GOT3 (cell line): ENCODE results near the gene RAB3A.
A peak's percentile ranks its signal among the peaks of the same experiment; 100 is the strongest.

ENCODE experiments used
- DNase-seq: peaks from one replicate; lab custom pipeline; 2025; ENCODE audit warnings: mixed read lengths; lab: John Stamatoyannopoulos, UW

RAB3A gene

DNA sequence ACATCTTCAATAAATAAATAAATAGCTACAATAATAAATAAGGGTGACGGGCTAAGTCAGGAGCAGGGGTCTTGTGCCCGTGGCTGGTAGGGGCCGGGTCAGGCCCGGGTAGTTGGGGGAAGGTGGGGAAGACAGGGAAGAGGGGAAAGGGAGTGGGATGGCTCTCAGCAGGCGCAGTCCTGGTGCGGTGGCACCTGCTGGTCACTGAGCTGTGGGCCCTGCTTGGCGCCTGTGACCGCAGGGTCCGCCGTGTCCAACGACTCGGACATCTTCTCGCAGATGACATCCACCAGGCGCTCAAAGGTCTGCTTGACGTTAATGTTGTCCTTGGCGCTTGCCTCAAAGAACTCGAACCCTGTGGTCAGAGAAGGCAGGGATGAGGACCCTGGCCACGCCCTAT lies 6.5 kb downstream of the RAB3A start:
- DNase-seq, result no peak

DNA sequence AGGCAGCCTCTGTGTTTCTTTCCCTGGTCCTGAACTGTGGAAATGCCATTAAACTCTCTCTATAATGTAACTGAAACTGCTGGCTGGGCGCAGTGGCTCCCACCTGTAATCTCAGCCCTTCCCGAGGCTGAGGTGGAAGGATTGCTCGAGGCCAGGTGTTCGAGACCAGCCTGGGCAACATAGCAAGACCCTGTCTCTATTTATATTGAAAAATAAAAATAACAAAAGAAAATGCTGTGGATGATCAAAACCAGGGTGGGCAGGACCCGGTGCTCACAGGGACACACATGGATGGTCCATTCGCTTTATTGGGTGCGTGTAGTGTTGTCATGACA lies 7.4 kb downstream of the RAB3A start:
- DNase-seq, result no peak

DNA sequence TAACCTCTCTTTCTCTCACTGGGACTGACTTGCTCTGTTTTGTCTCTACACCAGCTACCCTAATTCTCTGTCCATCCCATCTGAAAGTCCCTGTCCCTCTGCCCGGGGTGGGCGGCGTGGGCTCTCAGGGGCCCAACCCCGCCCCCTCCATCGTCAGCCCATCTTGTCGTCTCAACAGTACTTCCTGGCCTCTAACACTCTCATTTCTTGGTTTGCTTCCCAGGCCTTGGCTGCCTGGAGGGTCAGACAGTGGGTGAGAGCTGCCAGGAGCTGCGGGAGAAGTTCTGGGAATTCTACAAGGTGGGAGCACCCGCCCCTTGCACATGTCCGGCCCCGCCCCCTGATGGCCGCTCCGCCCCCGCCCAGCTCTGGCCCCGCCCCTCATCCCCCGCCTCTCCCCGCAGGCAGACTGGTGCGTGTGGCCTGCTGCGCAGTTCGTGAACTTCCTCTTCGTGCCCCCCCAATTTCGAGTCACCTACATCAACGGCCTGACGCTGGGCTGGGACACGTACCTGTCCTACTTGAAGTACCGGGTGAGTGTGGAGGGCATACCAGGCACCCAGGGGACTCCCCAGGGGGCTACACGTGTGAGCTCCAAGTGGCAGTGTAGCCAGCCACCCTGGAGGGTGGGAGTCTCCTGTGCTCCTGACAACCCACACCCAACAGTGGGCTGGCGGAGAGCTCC lies 9.1 kb downstream of the RAB3A start:
- DNase-seq, result no peak

DNA sequence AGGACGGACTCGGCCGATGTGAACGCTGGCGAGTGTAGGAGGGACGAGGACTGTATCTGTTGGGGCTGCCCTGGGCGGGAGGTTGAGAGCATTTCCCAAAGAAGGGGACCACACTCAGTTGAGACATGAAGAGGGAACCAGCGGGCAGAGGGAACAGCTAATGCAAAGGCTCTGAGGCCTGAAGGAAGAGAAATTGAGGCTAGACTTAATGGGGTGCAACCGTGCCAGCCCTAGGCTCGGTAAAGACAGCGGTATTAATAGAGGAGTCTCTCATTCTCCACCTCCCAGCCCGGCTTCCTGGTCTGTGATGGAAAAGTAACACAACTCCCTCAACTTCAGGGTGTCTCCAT lies 9.7 kb downstream of the RAB3A start:
- DNase-seq, result no peak

DNA sequence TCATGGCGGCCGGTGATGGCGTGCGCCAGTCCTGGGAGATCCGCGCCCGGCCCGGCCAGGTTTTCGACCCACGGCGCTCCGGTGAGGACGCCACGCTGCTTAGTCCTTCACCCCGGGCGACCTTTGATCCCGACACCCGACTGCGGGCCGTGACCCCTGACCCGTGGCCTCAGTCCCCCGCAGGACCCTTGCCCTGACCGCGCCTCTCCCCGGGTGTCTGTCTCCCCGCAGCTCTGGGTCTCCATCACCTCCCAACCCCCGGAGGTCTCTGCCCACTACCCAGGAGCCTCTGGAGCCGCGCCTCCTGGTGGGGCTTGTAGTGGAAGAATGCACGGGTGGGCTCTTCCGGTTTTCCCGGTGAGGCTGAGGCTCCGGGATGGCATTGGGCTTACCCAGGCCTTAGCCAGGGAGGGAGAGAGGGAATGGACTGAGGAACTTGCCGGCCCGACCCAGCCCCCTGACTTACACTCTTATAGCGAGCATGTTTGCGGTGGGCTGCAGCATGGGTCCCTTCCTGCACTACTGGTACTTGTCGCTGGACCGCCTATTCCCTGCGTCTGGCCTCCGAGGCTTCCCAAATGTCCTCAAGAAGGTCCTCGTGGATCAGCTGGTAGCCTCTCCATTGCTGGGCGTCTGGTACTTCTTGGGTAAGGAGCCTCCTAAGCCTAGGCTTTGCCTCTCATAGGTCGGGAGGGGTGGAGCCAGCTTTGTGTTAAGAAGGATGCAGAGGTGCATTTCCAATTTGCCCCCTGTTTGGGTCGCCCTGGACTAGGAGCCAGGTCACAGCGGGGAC lies 10.3 kb downstream of the RAB3A start:
- no peak for DNase-seq

DNA sequence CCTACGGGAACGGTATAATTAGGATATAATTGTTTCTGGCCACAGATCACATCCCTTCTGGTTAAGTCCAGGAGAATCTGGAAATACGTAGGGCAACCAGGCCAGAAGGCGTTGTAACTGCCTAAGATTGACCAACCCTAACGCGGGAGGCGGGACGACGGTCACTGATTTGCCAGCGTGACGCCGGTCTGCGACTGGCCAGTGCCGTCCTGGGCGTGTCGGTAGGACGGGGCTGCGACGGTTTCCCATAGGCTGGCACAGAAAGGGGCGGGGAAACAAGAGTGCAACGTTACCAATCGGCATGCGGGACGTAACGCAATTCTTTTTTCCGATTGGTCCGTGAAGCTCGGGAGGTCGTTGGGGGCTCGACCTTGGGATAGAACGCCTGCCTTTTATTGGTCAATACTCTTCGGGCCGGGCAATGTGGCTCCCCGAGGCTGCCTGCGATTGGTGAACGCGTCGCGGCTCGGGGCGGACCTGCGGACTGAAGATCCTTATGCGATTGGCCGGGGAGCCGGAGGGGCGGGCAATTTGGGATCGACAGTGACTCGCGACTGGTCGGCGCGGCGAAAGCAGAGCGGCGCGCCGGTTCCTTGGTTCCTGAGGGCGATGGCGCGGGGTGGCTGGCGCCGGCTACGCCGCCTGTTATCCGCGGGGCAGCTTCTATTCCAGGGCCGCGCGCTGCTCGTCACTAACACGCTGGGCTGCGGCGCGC lies 11.0 kb downstream of the RAB3A start, which contains the start of gene MPV17L2:
Gene MPV17L2, plus strand, starts transcription at position 546 of the 715 bp plus-strand sequence. Its CDS starts 64 bp downstream, at position 610.
- peak; percentile 98 for DNase-seq

DNA sequence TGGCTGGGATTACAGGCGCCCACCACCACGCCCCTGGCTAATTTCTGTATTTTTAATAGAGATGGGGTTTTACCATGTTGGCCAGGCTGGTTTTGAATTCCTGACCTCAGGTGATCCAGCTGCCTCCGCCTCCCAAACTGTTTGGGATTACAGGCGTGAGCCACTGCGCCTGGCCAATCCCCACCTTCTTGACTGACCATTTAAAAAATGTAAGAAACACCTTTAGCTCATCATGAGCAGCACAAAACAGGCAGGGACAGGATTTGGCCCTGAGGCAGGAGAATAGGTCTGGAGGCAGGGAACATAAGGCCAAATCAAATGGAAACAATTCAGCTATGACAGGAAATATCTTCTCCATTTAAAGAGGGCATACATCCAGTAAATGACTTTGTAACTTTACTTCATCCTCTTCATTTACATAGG lies 12.2 kb downstream of the RAB3A start:
- no peak for DNase-seq

DNA sequence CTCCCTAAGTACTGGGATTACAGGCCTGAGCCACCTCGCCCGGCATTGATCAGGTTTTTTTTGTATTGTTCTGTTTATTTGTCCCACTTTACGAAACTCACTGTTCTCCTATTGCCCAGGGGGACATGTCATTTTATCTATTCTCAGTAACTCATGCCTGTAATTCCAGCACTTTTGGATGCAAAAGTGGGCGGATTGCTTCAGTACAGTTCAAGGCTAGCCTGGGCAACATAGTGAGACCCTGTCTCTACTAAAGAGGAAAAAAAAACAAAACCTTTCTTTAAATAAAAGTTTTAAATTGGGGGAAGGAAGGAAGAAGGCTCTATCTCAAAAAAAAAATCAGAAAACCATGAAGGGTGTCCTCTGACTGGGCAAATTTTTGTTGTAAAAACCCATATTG lies 13.6 kb downstream of the RAB3A start:
- no peak for DNase-seq

DNA sequence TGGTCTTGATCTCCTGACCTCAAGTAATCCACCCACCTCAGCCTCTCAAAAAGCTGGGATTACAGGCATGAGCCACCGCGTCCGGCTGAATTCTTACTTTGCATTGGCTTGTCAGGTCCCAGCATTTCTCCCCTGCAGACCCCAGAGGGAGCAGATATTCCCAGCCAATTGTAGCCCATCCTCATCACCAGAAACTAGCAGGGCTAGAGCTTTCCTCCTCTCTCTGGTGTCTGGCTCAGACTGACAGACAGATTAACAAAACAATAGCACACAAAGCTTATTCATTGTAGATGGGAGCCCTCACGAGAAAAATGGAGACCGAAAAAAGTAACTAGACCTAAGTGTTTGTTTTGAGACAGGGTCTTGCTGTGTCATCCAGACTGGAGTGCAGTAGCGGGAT lies 18.3 kb downstream of the RAB3A start:
- no peak for DNase-seq

DNA sequence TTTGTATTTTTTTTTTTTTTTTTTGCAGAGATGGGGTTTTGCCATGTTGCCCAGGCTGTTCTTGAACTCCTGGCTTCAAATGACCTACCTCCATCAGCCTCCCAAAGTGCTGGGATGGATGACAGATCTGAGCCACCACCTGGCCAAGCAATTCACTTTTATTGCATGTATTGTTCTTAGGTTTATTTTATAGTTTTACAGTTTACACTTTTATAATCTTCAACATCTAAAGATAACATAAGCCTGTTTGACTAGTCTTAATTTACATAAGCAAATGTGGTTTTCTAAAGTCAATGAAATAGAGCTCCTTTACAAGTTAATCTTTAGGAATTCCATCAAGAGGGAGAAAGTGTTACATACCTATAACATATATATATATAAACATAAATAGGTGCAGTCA lies 20.3 kb downstream of the RAB3A start:
- no peak for DNase-seq

DNA sequence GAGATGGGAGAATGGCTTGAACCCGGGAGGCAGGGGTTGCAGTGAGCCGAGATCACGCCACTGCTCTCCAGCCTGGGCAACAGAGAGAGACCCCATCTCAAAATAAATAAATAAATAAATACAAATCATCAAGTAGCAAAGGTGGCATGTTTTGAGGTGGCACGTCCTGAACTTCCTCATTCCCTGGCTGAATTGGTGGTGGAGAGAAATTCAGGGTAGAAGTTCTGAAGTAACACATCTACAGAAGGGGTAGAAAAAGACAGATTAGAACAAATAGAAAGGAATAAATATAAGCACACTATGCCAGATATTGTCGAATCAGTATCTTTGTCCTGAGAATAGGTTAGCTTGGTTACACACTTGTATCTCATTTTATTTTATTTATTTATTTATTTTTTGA lies 23.9 kb downstream of the RAB3A start:
- no peak for DNase-seq

DNA sequence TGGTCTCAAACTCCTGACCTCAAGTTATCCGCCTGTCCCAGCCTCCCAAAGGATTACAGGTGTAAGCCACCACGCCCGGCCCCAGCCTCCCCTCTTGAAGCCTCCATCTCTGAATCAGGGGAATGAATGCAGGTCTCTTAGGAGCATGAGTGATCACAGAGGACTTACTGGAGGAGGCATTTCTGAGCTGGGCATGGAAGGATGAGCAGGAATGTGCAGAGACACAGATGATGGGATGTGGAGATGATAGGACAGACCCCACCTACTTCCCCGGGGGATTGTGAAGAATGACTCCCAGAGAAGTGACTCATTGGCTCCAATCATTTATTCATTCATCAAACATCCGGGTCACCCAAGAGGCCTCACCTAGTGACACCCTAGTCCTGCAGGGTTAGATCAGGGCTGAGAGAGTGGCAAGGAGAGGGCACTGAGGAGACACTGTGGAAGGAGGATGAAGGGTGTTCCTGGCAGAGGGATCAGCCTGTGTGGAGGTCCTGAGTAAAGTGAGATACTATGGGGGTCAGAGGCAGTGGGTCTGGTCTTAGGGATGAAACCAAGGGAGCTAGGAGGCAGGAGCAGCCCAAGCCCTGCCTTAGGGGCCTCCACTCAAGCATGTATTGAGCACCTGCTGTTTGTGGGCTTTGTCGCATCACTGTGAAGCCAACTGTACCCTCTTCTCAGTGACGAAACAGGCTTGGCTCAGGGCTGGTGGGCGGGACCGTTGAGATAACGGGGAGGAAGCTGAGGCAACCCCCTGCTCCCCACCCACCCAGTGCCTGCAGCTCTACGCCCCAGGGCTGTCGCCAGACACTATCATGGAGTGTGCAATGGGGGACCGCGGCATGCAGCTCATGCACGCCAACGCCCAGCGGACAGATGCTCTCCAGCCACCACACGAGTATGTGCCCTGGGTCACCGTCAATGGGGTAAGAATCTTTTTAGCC lies 27.2 kb downstream of the RAB3A start:
- DNase-seq, result no peak

DNA sequence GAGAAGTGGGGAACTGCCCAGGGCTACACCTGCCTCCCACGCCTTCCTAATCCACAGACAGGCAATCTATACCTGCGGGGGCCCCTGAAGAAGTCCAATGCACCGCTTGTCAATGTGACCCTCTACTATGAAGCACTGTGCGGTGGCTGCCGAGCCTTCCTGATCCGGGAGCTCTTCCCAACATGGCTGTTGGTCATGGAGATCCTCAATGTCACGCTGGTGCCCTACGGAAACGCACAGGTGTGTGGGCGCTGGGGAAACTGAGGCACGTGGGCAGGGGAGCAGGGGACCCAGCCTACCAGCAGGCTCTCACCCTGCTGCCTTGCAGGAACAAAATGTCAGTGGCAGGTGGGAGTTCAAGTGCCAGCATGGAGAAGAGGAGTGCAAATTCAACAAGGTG lies 28.9 kb downstream of the RAB3A start:
- no peak for DNase-seq

DNA sequence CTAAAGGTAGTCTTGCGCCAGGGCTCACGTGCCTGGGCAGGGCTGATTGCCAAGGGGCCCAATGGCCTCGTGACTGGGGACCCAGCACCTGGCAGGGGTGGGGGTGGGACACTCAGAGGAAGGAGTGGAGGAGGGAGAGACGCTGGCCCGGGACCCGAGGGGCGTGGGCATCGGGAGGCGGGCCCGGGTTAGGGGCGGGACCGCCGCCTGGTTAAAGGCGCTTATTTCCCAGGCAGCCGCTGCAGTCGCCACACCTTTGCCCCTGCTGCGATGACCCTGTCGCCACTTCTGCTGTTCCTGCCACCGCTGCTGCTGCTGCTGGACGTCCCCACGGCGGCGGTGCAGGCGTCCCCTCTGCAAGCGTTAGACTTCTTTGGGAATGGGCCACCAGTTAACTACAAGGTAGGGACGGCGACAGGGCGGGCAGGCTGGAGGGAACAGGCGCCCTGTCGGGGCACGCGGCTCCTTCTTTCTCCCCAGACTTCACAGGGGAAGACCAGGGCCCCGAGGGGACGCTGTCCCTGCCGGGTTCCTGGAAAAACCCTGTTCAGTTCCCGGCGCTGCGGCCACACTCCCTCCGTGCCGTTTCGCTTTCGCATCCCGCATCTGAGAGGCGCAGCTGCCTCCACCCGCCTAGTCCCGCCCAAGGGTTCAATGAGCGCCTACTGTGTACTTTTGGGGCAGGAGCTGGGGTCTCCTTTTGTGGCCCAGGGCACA lies 30.1 kb downstream of the RAB3A start, which contains the start of gene IFI30:
Gene IFI30, plus strand, starts transcription at position 242 of the 717 bp plus-strand sequence. Its CDS starts 29 bp downstream, at position 271.
- no peak for DNase-seq

DNA sequence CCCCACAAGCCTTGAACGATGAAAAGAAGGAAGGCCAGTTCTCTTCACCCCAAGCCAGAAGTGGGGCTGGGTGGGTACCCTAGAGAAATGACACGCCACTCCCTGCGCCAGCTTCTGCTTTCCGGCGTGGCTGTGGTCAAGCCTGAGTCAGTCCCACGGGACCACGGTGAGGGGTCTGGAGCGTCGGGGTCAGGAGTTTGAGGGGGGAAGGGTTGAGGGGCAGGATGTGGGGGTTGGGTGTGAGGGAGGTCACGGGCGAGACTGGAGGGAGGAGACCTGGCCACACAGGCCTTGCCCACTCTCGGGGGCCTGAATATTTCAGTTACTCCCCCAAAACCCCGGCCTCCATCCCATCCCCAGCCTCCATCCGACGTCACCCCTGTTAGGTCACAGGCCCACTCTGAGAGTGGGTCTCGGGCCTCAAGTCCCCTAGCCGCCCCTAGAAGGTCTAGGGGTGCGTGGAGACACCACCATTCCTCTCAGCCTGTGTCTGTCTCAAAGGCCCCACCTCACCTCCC lies 30.7 kb downstream of the RAB3A start:
- DNase-seq, result no peak

DNA sequence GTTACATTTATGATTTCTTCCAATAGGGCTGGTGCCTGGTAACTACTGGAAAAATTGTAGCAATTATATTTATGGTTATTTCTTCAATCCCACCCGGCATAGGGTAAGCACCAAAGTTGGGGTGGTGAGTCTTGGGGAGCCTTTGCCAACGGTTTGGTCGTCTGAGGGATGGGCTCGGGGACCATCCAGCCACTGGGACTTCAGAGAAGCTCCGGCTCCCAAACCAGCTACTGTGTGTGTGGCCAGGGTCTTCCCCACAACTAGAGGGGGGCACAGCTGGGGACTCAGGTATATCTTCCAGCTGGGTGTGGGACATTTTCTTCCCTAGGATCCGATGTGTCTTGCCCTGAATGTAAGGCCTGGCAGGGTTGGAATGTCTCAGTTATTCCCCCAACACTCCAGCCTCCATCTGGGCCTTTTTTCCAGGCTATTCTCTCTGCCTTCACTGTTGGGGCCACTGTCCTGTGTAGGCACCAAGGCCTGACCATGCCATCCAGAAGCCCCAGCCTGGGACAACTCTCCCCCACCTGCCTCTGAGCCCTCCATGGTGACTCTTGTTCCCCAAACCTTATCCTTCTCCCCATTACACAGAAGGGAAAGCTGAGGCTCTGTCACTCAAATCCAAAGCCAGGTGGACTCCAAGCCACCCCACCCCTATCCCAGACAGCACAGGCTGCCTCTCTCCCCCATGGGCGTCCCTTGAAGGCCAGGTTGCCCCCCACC lies 31.4 kb downstream of the RAB3A start:
- DNase-seq, result no peak

DNA sequence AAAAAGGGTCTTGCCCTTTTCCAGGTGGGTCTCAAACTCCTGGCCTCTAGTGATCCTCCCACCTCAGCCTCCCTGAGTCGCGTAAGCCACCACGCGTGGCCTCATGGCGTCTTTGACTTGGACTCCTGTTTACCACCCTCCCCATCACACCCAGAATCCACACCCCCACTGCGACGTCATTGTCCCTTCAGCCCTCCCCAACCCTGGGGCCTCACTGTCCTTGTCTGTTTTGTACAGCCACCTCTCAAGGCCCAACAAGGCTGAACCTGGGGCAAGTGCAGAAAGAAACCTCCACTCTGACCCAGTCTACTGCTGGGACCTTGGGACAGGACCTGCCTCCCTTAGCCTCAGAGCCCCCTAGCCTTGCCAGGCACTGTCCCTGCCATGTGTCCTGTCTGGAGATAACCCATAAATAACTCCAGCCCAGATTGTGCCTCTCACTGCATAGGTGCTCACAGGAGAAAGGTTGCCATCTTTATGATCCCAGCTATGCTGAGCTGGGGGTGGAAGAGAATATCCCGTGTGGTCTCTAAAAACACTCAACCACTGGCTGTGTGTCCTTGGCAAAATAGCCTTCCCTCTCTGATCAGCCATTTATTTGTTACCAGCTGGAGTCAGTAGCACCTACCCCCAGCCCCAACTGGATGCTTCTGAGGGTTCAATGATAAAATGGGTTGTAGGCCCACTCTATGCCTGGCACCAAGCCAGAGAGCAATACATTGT lies 32.1 kb downstream of the RAB3A start:
- no peak for DNase-seq

DNA sequence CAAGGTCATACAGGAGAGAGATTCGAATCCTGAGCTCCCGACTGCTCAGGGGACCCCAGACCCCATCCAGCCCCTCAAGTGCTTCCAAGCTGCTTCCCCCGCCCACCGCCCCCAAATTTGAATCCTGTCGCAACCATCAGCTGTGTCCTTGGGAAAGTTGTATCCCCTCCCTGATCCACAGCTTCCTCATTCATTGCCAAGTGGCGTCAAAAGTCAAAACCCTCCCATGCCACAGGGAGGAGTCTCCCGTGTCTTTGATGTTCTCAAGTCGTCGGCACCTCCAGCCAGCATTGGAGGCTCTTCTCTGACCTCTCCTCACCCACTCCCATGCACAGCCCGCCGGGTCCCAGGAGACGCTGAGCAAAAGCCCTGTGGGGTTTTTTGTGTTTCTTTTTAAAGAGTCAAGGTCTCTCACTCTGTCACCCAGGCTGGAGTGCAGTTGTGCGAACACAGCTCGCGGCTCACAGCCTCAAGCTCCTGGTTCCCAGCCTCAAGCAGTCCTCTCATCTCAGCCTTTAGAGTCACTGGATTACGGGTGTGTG lies 33.1 kb downstream of the RAB3A start:
- DNase-seq, result no peak

DNA sequence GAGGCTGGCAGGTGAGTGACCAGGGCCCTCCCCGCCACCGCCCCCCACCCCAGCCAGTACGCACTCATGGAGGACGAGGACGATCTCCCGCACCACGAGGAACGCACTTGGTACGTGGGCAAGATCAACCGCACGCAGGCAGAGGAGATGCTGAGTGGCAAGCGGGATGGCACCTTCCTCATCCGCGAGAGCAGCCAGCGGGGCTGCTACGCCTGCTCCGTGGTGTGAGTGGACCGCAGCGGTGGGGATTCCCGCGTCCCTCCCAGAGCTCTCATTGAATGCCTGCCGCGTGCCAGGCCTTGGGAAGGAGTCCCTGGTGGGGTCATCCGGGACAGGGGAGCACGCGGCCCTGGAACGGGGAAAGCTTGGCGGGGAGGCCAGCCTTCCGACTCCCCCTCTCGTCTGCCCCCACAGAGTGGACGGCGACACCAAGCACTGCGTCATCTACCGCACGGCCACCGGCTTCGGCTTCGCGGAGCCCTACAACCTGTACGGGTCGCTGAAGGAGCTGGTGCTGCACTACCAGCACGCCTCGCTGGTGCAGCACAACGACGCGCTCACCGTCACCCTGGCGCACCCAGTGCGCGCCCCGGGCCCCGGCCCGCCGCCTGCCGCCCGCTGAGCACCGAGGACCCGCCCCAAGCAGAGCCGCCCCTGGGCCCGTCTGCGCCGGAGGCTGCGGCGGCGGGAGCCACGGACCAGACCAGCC lies 35.0 kb downstream of the RAB3A start:
- DNase-seq, result no peak
